GM12872 (cell line): Measurements from ENCODE around the gene PAX6.

ENCODE experiments used
- TF ChIP-seq, protein P1 (sequence below): IDR thresholded peaks from 3 replicates; pipeline ENCODE4 v1.5.1; 2011; ENCODE audit warnings: low read depth, mild to moderate bottlenecking, low read length, moderate library complexity; ENCODE audit not compliant: insufficient read depth

The PAX6 gene

DNA sequence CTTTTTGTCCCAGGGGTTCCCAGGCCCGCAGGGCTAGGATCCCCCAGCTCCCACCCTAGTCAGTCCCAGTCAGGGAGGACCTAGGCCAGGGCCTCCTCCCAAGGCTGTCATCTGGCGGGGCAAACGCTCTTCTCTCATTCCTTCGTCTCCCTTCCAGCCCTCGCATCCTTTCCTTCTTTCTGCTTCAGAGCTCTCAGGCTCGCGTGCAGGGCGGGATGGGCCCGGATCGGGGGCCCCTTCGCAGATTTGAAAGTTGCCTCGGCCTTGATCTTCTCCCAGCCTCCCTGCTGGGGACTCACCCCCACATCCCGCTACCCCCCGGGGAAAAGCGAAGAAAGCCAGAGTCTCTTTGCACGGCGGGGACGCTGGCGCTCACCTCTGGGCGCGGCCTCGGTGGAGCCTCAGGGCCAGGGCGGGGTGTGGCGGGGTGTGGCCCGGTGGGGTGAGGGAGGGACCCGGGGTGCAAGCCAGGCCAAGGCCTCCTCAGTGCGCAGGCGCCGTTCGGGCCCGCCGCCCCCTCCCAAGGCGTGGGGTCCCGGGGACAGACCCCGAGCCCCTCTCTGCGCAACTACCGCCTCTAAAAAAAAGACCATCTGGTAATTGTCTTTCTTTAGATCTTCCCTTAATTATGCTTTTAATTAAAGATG, 14.8 kb upstream of the PAX6 start:
- TF ChIP-seq, protein P1, sequence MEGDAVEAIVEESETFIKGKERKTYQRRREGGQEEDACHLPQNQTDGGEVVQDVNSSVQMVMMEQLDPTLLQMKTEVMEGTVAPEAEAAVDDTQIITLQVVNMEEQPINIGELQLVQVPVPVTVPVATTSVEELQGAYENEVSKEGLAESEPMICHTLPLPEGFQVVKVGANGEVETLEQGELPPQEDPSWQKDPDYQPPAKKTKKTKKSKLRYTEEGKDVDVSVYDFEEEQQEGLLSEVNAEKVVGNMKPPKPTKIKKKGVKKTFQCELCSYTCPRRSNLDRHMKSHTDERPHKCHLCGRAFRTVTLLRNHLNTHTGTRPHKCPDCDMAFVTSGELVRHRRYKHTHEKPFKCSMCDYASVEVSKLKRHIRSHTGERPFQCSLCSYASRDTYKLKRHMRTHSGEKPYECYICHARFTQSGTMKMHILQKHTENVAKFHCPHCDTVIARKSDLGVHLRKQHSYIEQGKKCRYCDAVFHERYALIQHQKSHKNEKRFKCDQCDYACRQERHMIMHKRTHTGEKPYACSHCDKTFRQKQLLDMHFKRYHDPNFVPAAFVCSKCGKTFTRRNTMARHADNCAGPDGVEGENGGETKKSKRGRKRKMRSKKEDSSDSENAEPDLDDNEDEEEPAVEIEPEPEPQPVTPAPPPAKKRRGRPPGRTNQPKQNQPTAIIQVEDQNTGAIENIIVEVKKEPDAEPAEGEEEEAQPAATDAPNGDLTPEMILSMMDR, result no peak

DNA sequence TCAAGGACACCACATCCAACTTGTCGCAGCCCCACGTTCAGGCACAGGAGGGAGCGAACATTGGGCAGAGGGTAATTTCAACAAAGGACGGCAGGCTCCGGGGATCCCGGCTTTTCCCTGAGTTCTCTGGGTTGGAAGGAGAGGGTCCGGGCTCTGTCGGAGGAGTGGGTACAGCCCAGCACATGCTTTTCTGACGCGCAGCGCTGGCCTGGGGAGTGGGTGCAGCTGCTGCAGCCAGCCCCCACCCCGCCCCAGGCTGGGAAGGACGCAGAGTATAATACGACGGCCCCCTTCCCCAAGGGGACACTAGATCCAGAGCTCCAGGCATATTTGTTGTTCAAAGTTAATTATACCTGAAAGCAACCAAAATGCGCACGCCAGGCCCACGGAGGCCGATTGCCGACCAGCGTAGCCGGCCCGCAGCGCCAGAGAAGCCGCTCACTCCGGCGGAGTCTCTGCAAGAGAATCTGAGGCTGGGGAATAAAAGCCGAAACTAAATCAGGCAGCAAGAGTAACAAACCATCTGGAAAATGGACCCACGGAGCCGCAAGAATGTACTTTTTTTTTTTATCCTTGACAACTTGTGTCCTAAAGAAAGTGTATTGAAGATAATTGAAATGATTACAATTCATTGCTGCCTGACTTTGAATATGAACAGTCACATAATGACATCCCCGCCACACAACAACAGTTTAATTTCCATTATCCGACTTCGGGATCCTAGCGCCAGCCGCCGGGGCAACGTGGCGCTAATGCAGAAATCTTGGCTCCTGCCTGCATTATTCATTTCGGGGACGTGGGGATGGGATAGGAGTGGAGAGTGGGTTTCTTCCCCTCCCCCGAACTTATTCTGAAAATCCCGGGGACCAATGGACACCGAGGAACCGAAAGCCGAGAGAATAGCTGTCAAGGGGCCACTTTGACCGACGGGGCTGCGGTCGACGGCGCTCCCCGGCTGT, 14.0 kb upstream of the PAX6 start:
- TF ChIP-seq, protein P1, result no peak

DNA sequence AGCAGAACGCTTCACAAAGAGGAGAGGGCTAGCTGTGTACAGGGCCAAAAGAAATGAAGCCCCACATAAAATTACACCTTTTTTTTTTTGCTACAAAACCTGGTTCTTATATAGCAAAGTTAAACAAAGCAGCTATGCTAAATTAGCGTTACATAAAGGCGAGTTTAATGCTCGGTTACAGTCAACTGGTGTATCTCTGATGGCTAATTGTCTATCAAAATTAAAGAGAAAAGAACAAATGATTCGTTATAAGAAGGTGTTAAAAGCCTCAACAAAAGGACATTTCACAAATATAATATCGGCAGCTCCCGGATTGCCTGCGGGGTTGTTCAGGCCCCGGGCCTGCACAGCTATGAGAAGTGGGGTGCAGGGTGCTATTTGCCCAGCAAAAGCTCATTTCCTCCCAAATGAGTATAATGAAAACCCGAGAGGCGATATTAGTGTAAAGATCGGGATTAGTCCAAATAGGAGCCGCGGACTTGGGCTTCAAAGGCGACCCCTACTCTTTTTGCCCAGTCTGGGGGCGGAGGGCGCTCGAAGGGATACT, 13.3 kb upstream of the PAX6 start:
- TF ChIP-seq, protein P1, result no peak

DNA sequence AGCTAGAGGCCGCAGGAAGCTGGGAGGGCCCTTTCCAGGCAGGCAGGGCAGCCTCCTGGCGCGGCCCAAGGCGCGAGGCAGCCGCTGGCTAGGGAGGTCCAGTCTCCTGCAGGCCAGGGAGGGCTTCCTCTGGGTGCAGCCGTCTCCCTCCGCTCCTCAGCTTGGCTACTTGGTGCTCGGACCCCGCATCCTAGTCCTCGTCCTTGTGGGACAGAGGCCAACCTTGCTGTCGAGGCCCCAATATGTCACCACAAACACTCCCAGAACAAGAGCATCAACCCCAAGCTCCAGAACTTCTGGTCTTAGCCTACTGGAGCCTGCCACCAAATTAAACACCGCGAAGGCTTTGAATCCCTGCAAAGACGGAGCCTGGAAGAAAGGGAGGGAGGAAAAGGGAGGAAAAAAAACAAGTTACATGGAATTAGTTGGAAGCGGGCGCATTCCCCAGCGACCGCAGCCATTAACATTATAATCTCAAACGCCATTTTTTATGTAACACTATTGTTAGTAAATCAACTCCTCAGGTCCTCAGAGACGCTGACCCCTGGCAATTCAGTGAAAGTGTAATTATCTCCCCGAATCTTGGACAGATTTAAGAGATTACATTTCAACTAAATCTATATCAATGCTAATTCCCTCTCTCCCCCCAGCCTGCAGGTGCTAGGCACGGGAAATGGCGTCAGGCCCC, 12.7 kb upstream of the PAX6 start:
- TF ChIP-seq, protein P1, result no peak

DNA sequence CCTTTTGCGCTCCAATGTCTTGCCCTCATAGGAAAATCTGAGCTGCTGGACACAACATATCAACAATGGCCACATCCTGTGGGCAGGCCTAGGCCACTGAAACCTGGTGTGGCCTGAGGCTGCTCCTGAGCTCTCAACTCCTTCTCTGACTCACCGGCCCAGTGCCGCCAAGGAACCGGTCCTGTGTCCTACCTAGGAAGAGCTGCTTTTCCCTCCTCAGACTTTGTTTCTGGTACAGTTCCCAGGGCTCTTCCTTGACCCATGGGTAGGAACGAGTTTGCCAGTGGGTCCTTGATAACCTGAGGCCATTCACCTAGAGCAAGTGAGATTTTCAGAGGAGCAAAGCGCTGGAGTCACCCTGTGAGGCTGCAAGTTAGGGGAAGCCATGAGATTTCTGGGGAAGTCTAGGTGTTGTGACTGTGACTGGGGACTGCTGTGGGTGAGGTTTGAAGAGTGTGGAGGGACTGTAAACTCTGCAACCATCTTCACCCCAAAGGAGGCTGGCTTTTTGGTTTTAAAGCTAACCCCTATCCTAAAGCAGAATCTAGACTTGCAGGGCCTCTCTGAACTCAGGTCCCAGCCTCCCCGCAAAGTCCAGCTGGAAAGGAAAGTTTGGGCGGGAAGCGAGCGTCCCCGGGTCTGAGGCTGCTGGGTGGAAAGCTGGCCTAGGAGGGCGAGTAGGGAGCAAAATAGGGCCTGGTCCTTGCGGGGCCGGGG, 12.0 kb upstream of the PAX6 start:
- TF ChIP-seq, protein P1, result no peak

DNA sequence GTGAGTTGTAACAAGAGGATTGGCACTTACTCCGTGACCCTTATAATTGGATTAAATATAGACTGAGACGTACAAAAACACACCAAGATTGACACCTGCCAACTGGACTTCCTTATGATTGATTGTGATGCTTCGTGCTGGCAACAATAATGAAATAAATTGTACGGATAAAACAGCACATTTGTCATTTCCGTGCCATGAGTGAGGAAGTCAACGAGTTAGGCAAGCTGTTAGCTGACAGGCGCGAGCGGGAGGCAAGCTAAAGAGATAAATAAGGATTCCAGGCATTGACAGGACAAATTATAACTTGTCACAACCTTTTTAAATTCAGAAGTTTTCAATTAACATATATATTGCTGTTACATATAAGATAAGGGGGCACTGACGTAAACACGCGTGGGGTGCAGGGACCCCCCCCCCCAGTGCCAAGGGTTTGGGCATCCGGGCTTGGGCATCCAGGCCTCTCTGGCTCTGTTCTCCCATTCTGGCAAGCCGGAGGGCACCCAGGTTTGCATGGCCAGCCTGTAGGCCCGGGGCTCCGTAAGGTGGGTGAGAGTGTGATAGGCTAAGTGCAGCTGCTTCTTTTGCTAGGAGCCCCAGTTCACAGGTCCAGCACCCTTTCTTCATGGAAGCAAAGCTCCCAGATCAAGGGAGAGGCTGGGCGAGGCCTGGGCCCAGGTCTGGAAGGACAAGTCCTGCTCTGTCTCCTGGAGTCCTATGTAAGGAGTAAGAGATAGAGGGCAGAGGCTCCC, 11.2 kb upstream of the PAX6 start:
- TF ChIP-seq, protein P1, result no peak
